SK-N-SH treated with all-trans-retinoic acid at 6 μM for 48 hours (cell line): ENCODE data around the gene IQSEC2.

Experiments used
- BACH2 ChIP-seq: fragments of 250-450 bp; sonication (Bioruptor Pico); IDR thresholded peaks from 2 replicates; pipeline ENCODE4 v1.9.0; 2021; ENCODE audit warnings: mild to moderate bottlenecking, borderline replicate concordance
- CSDC2 ChIP-seq: fragments of 250-450 bp; sonication (Bioruptor Pico); IDR thresholded peaks from 2 replicates; pipeline ENCODE4 v1.5.0; 2020; ENCODE audit warnings: mild to moderate bottlenecking, moderate library complexity
- OSR1 ChIP-seq: fragments of 250-450 bp; sonication (Bioruptor Pico); IDR thresholded peaks from 2 replicates; pipeline ENCODE4 v1.8.0; 2022; ENCODE audit warnings: moderate library complexity, mild to moderate bottlenecking, inconsistent platforms
- PPARA ChIP-seq: fragments of 250-450 bp; sonication (Bioruptor Pico); IDR thresholded peaks from 2 replicates; pipeline ENCODE4 v1.5.0; 2020; ENCODE audit warnings: mild to moderate bottlenecking, borderline replicate concordance
- RARB ChIP-seq: fragments of 250-450 bp; sonication (Bioruptor Pico); IDR thresholded peaks from 2 replicates; pipeline ENCODE4 v1.8.0; 2021; ENCODE audit warnings: mild to moderate bottlenecking, moderate library complexity
- TCF4 ChIP-seq: fragments of 250-450 bp; sonication (Bioruptor Pico); IDR thresholded peaks from 2 replicates; pipeline ENCODE4 v1.8.0; 2021; ENCODE audit warnings: mild to moderate bottlenecking, moderate library complexity, borderline replicate concordance
- ZFP3 ChIP-seq: fragments of 250-450 bp; sonication (Bioruptor Pico); IDR thresholded peaks from 2 replicates; pipeline ENCODE4 v1.5.0; 2020; ENCODE audit warnings: mild to moderate bottlenecking, moderate library complexity
- ZFP30 ChIP-seq: fragments of 450-650 bp; formaldehyde crosslinking; IDR thresholded peaks from 2 replicates; pipeline ENCODE4 v1.5.0; 2022; ENCODE audit warnings: mild to moderate bottlenecking, moderate library complexity
- ZNF565 ChIP-seq: fragments of 450-650 bp; formaldehyde crosslinking; conservative IDR thresholded peaks from 2 replicates; pipeline ENCODE4 v1.5.0; 2020; ENCODE audit warnings: low read depth, mild to moderate bottlenecking, moderate library complexity
- ZNF8 ChIP-seq: fragments of 450-650 bp; formaldehyde crosslinking; IDR thresholded peaks from 2 replicates; pipeline ENCODE4 v1.5.0; 2020; ENCODE audit warnings: mild to moderate bottlenecking, moderate library complexity
- TF ChIP-seq, protein P1 (sequence below): fragments of 250-450 bp; sonication (Bioruptor Pico); IDR thresholded peaks from 2 replicates; pipeline ENCODE4 v1.8.0; 2020; ENCODE audit warnings: mild to moderate bottlenecking, moderate library complexity, borderline replicate concordance

DNA sequence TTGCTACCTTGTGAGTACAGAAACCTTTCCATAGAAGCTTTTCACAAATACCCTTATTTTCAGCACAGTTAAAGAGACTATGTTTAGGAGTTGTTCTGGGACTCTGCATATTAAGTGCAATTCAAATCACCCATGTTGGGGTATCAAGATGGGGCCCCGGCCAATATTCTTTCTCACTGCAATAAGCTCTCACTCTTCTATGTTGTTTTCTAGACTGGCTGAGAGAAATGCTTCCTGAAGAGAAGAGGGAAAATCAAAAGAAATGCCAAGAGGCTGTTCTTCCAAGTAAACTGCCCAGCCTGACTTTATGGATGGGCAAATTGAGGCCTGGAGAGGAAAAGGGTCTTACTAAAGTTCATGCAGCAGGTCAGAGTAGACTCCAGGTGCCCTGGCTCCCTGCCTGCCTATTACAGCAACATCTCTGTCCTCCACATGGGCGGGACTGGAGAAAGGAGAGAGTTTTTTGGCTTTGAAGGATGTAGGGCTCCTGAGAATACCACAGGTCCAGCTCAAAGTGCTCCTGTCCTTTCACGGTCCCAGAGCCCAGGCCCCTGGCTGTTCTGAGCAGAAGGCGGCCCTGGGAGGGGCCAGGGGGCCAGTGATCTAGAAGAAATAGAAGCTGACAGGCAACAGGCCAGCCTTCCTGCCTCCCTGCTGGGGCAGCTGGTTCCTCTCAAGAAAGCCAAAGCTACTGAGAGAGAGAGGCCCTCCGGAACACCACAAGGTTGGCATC is 745 bp upstream of the IQSEC2 start:
- TF ChIP-seq, protein P1, sequence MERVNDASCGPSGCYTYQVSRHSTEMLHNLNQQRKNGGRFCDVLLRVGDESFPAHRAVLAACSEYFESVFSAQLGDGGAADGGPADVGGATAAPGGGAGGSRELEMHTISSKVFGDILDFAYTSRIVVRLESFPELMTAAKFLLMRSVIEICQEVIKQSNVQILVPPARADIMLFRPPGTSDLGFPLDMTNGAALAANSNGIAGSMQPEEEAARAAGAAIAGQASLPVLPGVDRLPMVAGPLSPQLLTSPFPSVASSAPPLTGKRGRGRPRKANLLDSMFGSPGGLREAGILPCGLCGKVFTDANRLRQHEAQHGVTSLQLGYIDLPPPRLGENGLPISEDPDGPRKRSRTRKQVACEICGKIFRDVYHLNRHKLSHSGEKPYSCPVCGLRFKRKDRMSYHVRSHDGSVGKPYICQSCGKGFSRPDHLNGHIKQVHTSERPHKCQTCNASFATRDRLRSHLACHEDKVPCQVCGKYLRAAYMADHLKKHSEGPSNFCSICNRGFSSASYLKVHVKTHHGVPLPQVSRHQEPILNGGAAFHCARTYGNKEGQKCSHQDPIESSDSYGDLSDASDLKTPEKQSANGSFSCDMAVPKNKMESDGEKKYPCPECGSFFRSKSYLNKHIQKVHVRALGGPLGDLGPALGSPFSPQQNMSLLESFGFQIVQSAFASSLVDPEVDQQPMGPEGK (CRISPR knock-in tag): no peak
- TF ChIP-seq PPARA: no peak
- TF ChIP-seq TCF4: no peak
- TF ChIP-seq BACH2: no peak
- no peak for TF ChIP-seq OSR1 (CRISPR knock-in tag)
- no peak for TF ChIP-seq ZNF8
- no peak for TF ChIP-seq ZFP3 (CRISPR knock-in tag)
- no peak for TF ChIP-seq CSDC2 (CRISPR knock-in tag)
- TF ChIP-seq ZFP30: no peak
- no peak for TF ChIP-seq ZNF565
- TF ChIP-seq RARB (CRISPR knock-in tag): no peak
